ENCODE measurements around the gene EDARADD.
A peak's percentile ranks its signal among the peaks of the same experiment; 100 is the strongest.
"Not testable (repeated sequence)": the region's sequence is repeated elsewhere in the genome, so short reads cannot be mapped to it uniquely, and the experiment has no call there.

Gene EDARADD

DNA sequence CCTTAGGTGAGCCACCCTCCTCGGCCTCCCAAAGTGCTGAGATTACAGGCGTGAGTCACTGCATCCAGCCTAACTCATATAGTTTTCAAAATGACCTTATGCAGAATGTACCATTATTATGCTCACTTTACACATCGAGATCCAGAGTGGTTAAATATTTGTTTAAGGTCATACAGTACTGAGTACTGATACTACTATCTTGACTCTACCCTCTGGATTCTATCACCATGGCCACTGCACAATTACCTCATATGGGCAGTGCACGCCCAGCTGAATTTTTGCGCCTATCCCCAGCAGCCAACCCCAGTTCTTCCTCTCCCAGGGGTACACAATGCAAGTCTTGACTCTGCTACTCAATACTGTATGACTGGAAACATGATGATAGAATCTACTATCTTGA lies 56.7 kb downstream of the EDARADD start:
- no peak for DNase-seq

DNA sequence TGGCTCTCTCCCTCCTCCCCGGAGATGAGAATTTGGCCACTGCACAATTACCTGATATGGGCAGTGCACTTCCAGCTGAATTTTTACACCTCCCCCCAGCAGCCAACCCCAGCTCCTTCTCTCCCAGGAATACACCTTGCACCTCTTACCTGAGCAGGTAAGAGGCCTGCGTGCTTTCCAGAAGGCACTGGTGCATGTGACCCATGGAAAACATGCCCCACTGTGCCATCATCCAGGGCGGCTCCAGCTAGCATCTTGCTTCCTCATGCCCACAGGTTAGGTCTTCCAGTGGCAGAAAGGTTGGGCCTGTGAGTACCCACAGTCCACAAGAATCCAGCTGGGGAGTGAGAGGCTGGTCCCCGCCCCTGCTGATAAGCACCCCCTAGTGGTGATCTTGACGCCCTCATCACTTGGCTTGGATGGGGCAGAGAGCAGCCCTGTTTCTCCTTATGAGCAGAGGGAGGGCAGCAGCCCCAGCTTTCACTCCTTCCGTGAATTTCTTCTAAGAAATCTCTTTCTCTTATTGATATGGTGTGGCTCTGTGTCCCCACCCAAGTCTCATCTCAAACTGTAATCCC lies 57.8 kb downstream of the EDARADD start:
- DNase-seq = peak; percentile 5

GRCh38 chr1:236455243-236455642 lies 61.2 kb downstream of the EDARADD start:
- no peak for DNase-seq

- no peak for DNase-seq
Observed at GRCh38 chr1:236457775-236458174, 63.7 kb downstream of the EDARADD start.

DNA sequence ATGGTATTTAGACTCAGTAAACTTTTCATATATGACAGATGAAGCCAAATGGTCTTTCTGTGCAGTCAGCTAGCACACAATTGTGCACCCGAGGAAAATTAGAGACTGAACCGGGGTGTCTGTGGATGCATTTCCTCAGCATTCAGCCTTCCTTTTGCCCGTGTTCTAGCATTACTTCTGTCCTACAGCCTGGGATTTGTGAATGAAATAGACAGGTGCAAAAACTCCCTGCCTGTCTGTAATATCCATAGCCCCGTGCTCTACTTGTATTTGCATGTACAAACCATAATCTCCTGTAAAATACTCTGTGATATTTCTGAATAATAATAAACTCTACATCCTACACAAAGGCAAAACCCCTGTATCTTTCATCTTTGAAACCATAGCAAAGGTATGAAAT lies 64.9 kb downstream of the EDARADD start:
- no peak for DNase-seq

DNA sequence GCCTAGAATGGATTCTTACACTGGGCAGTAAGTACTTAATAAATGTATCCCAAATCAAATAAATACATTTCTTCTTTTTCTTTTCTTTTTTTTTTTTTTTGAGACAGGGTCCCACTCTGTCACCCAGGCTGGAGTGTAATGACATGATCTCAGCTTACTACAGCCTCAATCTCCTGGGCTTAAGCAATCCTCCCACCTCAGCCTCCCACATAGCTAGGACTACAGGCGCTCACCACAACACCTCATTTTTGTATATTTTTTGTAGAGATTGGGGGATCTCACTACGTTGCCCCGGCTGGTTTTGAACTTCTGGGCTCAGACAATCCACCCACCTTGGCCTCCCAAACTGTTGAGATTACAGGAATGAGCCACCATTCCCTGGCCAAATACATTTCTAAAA lies 66.0 kb downstream of the EDARADD start:
- no peak for DNase-seq

DNA sequence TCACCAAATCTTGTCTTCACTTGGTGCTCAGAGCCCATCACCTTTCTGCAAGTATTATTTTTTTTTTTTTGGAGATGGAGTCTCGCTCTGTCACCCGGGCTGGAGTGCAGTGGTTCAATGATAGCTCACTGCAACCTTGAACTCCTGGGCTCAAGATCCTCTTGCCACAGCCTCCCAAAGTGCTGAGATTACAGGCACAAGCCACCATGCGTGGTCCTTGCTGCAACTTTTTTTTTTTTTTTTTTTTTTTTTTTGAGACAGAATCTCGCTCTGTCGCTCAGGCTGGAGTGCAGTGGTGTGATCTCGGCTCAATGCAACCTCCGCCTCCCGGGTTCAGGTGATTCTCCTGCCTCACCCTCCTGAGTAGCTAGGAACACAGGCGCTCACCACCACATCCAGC lies 70.1 kb downstream of the EDARADD start:
- not testable (repeated sequence) for DNase-seq

DNA sequence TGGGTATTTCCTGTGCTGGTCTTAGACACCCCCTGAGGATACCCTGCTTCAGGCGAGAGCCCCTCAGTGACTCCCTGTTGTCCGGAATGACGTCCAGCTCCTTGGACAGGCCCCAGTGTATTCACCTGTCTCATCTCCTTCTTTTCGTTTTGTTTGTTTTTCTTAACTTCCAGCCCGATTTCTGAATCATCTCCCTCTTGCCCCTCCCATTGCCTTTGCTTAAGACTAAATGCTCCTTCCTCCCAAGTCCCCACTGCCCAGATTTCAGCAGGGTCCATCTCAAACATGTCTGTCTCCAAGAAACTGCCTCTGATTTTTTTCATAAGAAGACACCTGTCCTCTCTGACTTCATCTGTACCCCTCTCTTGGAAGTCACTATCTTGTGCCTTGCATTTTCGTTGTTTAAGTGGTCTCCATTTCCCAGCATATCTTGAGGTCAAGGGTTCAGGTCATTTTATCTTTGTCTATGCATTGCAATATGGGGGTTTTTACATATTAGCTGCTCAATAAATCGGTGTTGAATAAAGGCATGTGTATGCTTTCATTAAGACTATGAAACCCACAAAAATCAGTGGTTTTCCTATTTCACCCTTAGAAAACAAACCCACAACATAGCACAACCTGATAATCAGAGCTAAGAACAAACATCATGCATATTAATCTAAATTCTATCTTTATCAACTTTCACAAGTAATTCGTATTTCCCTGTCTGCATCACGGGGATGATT lies 71.3 kb downstream of the EDARADD start:
- DNase-seq = no peak

DNA sequence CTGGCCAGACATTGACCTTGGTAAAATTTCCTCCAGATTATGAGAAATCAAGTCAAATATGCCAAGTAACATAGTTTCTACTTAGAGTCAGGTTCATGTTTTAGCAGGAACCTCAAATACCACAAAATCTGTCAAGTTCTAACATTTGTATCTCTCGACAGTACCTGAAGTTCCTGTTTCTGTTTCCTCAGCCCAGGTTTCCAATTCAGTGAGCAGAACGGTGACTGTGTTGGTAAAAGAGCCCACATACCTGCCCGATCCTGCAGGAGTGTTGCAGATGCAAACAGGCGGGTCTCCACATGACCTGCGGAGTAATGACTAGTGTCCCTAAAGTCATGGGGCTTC lies 71.8 kb downstream of the EDARADD start:
- DNase-seq = no peak

DNA sequence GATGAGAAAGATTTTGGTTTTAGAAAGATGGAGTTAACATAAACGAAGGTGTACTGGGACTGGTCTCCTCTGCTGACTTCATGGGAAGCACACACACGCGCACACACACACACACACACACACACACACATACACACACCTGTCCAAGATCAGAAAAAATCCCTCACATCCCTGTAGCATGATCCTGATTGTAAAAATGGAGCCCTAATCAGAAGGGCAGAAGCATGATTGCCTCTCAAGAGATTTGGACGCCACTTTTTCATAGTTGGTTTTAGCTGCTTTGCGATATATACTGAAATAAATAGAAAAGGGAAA lies 73.2 kb downstream of the EDARADD start:
- no peak for DNase-seq

DNA sequence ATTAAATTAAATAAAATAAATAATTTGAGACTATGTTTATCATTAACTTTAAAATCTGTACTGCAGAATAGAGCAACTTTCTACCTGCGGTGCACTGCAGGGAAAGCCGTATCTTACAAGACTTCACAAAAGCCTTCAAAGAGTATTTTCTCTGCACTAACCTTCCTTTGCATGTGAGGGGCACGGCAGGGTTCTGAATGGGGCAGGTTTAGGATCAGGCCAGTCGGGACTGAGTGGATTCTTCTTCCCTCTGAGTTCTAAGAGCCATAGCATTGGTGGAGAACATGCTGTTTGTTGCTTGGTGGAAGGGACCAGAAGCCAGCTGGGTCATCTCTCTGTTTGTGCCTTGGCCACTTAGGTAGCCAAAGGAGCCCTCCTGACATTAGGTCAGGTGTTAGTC lies 74.5 kb downstream of the EDARADD start:
- DNase-seq = no peak

DNA sequence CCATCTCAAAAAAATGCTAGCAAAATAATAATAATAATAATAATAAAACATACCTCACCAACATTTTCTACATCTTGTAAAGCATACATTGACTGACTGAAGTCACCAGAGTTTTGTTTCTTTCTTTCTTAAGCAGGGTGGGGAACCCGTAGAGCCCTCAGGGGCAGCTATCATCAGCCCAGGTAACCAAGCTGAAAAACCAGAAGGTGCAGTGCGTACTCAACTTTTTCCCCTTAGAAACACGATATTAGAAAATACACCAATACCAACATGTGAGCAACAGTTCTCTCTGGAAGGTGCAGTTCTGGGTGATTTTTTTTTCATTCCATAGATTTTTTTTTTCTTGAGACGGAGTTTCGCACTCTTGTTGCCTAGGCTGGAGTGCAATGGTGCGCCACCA lies 75.4 kb downstream of the EDARADD start:
- DNase-seq = no peak

DNA sequence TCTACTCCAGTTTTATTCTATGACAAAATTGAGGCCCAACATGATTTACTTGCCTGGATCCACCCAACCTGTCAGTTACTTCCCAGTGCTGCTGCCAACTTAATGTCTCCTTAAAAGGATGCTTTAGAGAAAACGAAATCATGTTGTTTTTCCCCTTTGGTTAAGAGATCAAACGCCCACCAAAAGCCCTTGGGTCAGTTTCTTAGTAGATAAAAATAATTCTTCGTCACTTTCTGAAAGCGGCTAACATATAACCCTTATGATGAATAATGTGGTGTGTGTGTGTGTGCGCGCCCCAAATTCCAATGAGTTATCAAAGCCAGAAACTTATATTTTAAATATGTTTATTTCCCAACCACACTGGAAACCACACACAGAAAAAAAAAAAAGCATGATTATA lies 77.0 kb downstream of the EDARADD start:
- DNase-seq = no peak

DNA sequence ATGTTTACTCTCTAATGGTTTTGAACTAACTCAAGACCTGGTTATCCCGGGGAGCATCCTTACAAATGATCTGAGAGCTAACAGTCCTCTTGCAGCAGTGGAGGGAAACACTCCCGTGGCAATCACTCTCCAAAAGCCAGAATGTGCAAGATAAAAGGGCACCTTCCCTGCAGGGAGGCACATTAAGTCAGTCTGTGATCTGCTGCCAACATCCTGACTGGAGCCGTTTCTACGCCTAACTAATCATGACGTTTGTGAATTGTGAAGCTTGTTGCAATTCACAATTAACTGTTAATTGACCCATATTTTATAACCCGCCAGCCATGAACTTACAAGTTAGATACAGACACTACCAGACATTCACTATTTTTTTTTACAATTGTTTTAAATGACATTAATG lies 77.6 kb downstream of the EDARADD start:
- no peak for DNase-seq

DNA sequence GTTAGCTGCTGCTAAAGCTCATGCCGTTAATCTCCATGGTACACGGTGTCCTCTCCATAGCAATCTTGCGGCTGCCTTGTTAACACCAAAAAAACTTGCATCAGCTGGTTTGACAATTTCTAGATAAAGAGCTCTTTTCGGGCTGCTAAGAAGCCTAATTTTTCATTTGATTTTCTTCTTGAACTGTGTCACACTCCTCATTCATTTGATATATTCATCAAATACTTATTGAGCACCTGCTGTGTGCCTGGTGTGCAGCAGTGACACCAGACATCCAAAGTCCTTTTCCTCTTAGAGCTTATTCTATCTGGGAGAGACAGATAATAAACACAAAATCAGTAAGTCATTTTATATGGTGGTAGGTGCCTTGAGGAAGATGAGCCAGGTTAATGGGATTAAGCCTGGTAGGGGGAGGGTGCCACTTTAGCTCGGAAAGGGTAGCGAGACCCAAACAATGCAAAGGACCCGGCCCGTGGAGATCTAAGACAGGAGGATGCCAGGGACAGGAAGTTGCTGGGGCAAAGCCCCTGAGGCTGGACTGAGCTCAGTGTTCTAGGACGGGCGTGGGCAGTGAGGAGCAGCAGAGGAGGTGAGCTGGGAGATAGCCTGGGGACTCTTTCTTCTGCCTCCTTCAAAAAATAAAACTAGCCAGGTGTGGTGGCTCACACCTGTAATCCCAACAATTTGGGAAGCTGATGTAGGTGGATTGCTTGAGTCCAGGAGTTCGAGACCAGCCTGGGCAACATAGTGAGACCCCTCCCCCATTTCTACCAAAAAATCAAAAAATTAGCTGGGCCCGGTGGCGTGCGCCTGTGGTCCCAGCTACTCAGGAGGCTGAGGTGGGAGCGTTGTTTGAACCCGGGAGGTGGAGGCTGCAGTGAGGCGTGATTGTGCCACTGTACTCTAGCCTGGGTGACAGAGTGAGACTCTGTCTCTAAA lies 79.0 kb downstream of the EDARADD start:
- DNase-seq = no peak

DNA sequence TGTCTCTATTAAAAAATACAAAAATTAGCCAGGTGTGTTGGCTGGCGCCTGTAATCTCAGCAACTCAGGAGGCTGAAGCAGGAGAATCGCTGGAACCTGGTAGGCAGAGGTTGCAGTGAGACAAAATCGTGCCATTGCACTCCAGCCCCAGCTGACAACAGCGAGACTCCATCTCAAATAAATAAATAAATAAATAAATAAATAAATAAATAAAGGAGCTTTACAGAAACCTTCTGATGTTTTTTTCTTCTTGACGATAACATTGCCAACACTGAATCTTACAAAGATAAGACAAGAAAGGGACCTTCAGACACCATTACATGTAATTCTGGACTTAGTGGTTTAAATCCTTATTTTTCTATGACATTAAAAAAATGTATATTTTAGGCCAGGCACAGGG lies 81.9 kb downstream of the EDARADD start:
- no peak for DNase-seq

GRCh38 chr1:236480758-236481436 lies 86.8 kb downstream of the EDARADD start:
- DNase-seq = no peak

GRCh38 chr1:236484310-236484971 lies 90.4 kb downstream of the EDARADD start:
- no peak for DNase-seq

DNA sequence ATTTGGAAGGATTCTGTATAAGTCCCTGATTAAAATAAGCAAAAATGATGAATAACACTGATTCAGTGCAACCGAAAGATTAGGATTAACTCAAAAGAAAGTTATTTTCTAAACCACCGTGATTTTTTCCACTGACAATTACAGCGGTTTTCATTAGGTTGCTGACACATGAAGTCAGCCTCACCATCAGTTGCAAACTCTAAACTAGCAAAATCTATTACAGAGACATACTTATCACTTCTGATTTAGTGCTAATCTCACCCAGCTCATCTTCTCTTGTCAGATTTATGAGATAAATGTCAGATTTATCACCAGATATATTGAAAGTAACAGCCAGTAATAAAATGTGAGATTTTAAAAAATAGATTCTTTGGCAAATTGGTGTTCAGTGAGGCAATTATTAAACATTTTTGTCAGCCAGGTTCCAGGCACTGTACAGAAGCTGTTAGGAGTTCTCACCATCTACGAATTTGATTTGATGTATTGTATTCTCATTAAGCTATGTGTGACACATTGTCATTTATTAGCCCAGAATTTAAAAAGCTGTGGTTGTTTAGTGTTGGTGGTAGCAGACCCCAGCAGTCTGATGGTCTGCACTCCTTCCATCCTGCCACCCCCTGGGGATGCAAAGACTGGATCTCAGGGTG lies 92.4 kb downstream of the EDARADD start:
- no peak for DNase-seq

GRCh38 chr1:236489161-236489560 lies 95.1 kb downstream of the EDARADD start:
- not testable (repeated sequence) for DNase-seq

GRCh38 chr1:236489710-236490377 lies 95.8 kb downstream of the EDARADD start:
- DNase-seq = no peak

All from NCI-H226 (cell line).